ENCODE measurements around the gene NFIC.
"Not testable (repeated sequence)": the region's sequence is repeated elsewhere in the genome, so short reads cannot be mapped to it uniquely, and the experiment has no call there.

Gene NFIC

DNA sequence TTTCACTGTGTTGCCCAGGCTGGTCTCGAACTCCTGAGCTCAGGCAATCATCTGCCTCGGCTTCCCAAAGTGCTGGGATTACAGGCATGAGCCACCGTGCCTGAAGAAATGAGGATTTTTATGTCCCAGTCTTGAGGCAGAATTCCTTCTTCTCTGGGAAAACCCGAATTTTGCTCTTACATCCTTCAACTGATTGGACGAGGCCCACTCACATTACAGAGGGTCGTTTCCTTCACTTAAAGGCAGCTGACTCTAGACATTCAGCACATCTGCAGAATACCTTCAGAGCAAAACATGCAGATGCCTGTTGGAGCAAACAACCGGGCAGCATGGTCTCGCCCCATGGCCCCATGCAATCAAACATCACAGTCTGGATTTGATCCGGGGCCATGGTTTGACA lies 36.3 kb upstream of the NFIC start:
- in situ Hi-C loops (cut with HindIII; ENCODE audit: low sequenced_read_pairs): no loop called here

DNA sequence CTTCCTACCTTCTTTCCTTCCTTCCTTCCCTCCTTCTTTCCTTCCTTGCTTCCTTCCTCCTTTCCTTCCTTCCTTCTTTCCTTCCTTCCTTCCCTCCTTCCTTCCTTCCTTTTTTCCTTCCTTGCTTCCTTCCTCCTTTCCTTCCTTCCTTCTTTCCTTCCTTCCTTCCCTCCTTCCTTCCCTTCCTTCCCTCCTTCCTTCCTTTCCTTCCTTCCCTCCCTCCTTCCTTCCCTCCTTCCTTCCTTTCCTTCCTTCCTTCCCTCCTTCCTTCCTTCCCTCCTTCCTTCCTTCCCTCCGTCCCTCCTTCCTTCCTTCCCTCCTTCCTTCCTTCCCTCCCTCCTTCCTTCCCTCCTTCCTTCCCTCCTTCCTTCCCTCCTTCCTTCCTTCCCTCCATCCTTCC lies 34.2 kb upstream of the NFIC start:
- in situ Hi-C loops (cut with HindIII; ENCODE audit: low sequenced_read_pairs); H3K4me3 ChIP-seq (ENCODE audit: low read depth, low read length); DNase-seq (ENCODE audit: low read depth): not testable (repeated sequence)

More for the DNA sequence above, 36.3 kb upstream of the NFIC start:
- DNase-seq (ENCODE audit: low read depth): no peak
- TF ChIP-seq, protein P1, sequence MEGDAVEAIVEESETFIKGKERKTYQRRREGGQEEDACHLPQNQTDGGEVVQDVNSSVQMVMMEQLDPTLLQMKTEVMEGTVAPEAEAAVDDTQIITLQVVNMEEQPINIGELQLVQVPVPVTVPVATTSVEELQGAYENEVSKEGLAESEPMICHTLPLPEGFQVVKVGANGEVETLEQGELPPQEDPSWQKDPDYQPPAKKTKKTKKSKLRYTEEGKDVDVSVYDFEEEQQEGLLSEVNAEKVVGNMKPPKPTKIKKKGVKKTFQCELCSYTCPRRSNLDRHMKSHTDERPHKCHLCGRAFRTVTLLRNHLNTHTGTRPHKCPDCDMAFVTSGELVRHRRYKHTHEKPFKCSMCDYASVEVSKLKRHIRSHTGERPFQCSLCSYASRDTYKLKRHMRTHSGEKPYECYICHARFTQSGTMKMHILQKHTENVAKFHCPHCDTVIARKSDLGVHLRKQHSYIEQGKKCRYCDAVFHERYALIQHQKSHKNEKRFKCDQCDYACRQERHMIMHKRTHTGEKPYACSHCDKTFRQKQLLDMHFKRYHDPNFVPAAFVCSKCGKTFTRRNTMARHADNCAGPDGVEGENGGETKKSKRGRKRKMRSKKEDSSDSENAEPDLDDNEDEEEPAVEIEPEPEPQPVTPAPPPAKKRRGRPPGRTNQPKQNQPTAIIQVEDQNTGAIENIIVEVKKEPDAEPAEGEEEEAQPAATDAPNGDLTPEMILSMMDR (IDR thresholded peaks at IDR 0.05; ENCODE audit: low read depth, low read length, missing control alignments): no peak
- H3K4me3 ChIP-seq (ENCODE audit: low read depth, low read length): no peak overlapping the region

DNA sequence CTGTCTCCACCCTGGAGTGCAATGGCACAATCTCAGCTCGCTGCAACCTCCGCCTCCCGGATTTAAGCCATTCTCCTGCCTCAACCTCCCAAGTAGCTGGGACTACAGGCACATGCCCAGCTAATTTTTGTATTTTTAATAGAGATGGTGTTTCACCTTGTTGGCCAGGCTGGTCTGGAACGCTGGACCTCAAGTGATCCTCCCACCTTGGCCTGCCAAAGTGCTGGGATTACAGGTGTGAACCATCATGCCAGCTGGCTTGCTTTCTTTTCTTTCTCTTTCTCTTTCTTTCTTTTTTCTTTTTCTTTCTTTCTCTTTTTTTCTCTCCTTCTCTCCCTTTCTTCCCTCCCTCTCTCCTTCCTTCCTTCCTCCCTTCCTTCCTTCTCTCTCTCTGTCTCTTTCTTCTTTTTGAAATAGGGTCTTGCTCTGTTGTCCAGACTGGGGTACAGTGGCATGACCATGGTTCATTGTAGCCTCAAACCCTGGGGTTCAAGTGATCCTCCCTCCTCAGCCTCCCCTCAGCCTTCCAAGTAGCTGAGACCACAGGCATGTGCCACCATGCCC lies 33.3 kb upstream of the NFIC start:
- DNase-seq (ENCODE audit: low read depth): no peak
- in situ Hi-C loops (cut with HindIII; ENCODE audit: low sequenced_read_pairs): no loop called here
- no peak overlapping the region for H3K4me3 ChIP-seq (ENCODE audit: low read depth, low read length)
- TF ChIP-seq, protein P1 (IDR thresholded peaks at IDR 0.05; ENCODE audit: low read depth, low read length, missing control alignments): no peak

DNA sequence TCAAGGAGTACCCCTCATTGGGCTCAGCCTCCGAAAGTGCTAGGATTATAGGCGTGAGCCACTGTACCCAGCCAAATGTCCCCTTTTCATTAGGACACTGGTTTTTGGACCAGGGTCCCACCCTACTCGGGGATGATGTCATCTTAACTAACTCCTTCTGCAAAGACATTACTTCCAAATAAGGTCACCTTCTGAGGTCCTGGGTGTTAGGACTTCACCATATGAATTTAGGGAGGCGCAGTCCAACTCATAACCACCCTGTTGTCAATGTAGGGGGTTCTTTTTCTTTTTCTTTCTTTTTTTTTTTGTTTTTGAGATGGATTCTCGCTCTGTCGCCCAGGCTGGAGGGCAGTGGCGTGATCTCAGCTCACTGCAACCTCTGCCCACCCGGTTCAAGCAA lies 32.7 kb upstream of the NFIC start:
- in situ Hi-C loops (cut with HindIII; ENCODE audit: low sequenced_read_pairs): no loop called here
- TF ChIP-seq, protein P1 (IDR thresholded peaks at IDR 0.05; ENCODE audit: low read depth, low read length, missing control alignments): no peak
- DNase-seq (ENCODE audit: low read depth): no peak
- no peak overlapping the region for H3K4me3 ChIP-seq (ENCODE audit: low read depth, low read length)

DNA sequence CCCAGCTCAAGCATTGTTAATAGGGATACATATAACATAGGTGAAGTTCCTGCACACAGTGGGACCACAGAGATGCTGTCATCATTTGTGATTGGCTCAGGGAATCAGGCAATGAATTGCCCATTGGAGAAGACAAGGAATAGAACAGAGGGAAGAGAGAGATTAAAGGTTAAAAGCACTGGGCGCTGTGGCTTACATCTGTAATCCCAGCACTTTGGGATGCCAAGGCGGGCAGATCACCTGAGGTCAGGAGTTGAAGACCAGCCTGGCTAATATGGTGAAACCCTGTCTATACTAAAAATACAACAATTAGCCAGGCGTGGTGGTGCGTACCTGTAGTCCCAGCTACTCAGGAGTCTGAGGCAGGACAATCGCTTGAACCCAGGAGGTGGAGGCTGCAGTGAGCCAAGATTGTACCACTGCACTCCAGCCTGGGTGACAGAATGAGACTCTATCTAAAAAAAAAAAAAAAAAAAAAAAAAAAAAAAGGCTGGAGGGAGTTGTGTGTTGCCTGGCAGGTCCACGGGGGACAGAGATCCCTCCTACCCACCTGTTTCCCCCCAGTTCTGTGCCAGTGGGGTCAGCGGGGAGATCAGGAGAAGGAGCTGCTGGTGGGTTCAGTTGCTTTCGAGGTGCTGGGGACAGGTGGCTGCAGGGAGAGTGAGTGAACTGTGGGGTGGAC lies 31.5 kb upstream of the NFIC start:
- H3K4me3 ChIP-seq (ENCODE audit: low read depth, low read length); DNase-seq (ENCODE audit: low read depth); in situ Hi-C loops (cut with HindIII; ENCODE audit: low sequenced_read_pairs): not testable (repeated sequence)

DNA sequence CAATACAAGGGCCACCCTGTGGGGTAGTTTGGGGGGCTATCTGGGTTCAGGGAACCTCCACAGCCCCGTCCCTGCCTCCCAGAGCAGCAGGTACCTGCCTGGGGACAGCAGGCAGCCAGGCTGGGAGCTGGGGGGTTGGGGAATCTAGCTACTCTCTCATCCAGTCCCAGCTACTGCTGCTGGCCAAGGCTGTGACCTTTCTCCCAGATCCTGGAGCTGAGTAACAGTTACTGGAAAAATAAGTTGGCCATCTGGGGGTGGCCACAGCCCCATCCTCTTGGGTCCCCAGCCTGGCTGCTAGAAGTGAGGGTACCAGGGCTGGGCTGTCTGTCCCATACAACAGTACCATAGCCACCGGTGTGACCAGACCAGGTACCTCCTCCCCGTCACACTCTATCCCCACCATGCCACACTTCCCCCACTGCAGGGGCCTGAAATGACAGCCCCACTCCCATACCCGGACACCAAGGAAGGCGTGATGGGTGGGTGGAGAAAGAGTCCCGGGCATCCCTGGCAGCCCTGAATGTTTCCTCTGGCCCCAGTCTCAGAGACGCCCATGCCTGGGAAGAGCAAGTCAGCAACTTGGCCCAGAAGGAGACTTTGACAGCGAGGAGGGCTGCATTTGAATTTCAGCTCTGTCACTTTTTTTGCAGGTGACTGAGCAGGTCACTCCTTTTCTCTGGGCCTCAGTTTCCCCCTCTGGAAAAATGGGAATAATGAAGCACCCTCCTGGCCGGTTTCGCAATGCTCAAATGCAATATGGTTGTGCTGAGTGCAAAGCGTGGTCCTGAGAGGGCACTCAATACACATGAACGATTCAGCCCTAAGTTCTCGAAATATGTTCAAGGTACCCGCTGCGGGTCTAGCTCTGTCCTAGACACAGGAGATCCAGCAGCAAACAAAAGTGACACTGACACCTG lies 30.7 kb upstream of the NFIC start:
- in situ Hi-C loops (cut with HindIII; ENCODE audit: low sequenced_read_pairs): no loop called here
- TF ChIP-seq, protein P1 (IDR thresholded peaks at IDR 0.05; ENCODE audit: low read depth, low read length, missing control alignments): no peak
- DNase-seq (ENCODE audit: low read depth): no peak
- no peak overlapping the region for H3K4me3 ChIP-seq (ENCODE audit: low read depth, low read length)

DNA sequence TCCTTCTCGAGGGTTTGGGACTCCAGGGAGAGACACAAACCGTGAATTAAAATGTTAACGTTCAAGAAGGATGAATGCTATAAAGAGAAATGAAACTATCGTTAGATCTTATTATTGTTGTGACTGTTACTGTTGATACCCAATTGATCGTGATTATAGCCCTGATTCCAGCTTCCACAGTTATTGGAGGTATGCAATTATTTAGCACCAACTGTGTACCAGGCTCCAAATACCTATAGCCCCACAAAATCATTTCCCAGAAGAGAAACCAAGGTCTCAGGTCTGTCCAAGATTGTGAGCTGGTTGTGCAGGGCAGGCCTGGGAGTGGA lies 30.1 kb upstream of the NFIC start:
- in situ Hi-C loops (cut with HindIII; ENCODE audit: low sequenced_read_pairs): no loop called here
- H3K4me3 ChIP-seq (ENCODE audit: low read depth, low read length): no peak overlapping the region
- TF ChIP-seq, protein P1 (IDR thresholded peaks at IDR 0.05; ENCODE audit: low read depth, low read length, missing control alignments): no peak
- DNase-seq (ENCODE audit: low read depth): no peak

Data from astrocyte of the cerebellum (primary cell).